HG02973 (cell line): ENCODE measurements around the gene GREM2.

Source experiments
- ATAC-seq: cut with Tn5 transposase; IDR thresholded peaks from one replicate; pipeline ENCODE4 v1.9.1; 2021; ENCODE audit warnings: moderate library complexity; ENCODE audit not compliant: unreplicated experiment

Gene GREM2

GRCh38 chr1:240611228-240611618 is 732 bp downstream of the GREM2 start:
- ATAC-seq: no peak

- no peak for ATAC-seq
Measured at GRCh38 chr1:240610636-240611035, 1.3 kb downstream of the GREM2 start.

GRCh38 chr1:240609527-240610060 is 2.4 kb downstream of the GREM2 start:
- no peak for ATAC-seq

- ATAC-seq: no peak
Measured at GRCh38 chr1:240608707-240609106, 3.2 kb downstream of the GREM2 start.

GRCh38 chr1:240607006-240607405 is 4.9 kb downstream of the GREM2 start:
- ATAC-seq: no peak

- ATAC-seq: no peak
Measured at GRCh38 chr1:240602189-240602588, 9.8 kb downstream of the GREM2 start.

- ATAC-seq: no peak
Measured at GRCh38 chr1:240599830-240600229, 12.1 kb downstream of the GREM2 start.

- ATAC-seq: no peak
Measured at GRCh38 chr1:240599299-240599698, 12.7 kb downstream of the GREM2 start.

- no peak for ATAC-seq
Measured at GRCh38 chr1:240598216-240599001, 13.5 kb downstream of the GREM2 start.

- ATAC-seq: no peak
Measured at GRCh38 chr1:240597153-240597745, 14.7 kb downstream of the GREM2 start.

GRCh38 chr1:240595476-240595875 is 16.5 kb downstream of the GREM2 start:
- no peak for ATAC-seq

- no peak for ATAC-seq
Measured at GRCh38 chr1:240591564-240591963, 20.4 kb downstream of the GREM2 start.

- ATAC-seq: no peak
Measured at GRCh38 chr1:240591078-240591477, 20.9 kb downstream of the GREM2 start.

- no peak for ATAC-seq
Measured at GRCh38 chr1:240589585-240590110, 22.3 kb downstream of the GREM2 start.

- ATAC-seq: no peak
Measured at GRCh38 chr1:240586006-240586405, 25.9 kb downstream of the GREM2 start.

GRCh38 chr1:240582953-240583352 is 29.0 kb downstream of the GREM2 start:
- no peak for ATAC-seq

- ATAC-seq: no peak
Measured at GRCh38 chr1:240579511-240579910, 32.4 kb downstream of the GREM2 start.

GRCh38 chr1:240577095-240577494 is 34.9 kb downstream of the GREM2 start:
- no peak for ATAC-seq

GRCh38 chr1:240575981-240576662 is 35.8 kb downstream of the GREM2 start:
- ATAC-seq: no peak

- ATAC-seq: no peak
Measured at GRCh38 chr1:240572328-240572727, 39.6 kb downstream of the GREM2 start.

GRCh38 chr1:240571782-240572181 is 40.2 kb downstream of the GREM2 start:
- ATAC-seq: no peak

- ATAC-seq: no peak
Measured at GRCh38 chr1:240567066-240567465, 44.9 kb downstream of the GREM2 start.
